Activated T-helper 2 cell treated with anti-CD3 and anti-CD28 coated beads, Interferon-gamma antibody, Interleukin-2, Interleukin-4, amounts not matched to agents 10 μg/mL and 5 μg/mL and 100 μg/mL, durations not matched to agents 14 hours and 24 hours and 36 hours (primary cell): ENCODE measurements around the gene MXI1. TPM values are rescaled to one million over a fixed set of nuclear protein-coding genes. Genes with fewer than 3 reads are reported as not detected.
A peak's percentile ranks its signal among the peaks of the same experiment; 100 is the strongest.

Experiments
- DNase-seq: peaks from one replicate; pipeline ENCODE4 v3.0.0; 2021; ENCODE audit warnings: low spot score
- H3K27ac Mint-ChIP-seq: one replicate; pipeline ENCODE4 v1.8.0; 2021; ENCODE audit warnings: mixed read lengths
- H3K27me3 Mint-ChIP-seq: one replicate; pipeline ENCODE4 v1.8.0; 2021; ENCODE audit warnings: low read depth, mixed read lengths
- H3K36me3 Mint-ChIP-seq: one replicate; pipeline ENCODE4 v1.8.0; 2021; ENCODE audit warnings: low read depth, mixed read lengths
- H3K4me1 Mint-ChIP-seq: one replicate; pipeline ENCODE4 v1.8.0; 2021; ENCODE audit warnings: low read depth, mixed read lengths
- H3K4me3 Mint-ChIP-seq: one replicate; pipeline ENCODE4 v1.8.0; 2021; ENCODE audit warnings: low read depth, mild to moderate bottlenecking, moderate library complexity, mixed read lengths
- H3K9me3 Mint-ChIP-seq: one replicate; pipeline ENCODE4 v1.8.0; 2021; ENCODE audit warnings: mixed read lengths
- intact Hi-C: fragments of 100-400 bp; cut with micrococcal nuclease; formaldehyde crosslinking; loops from one replicate; pipeline ENCODE4 v1.15.1; 2023
- total RNA-seq: library from RNA; stranded (reverse); gene quantifications from 2 replicates; pipeline ENCODE4 v1.2.3, GENCODE V29; 2022

Gene MXI1
- total RNA-seq = 12.2 and 14.6 TPM in 2 replicates

GRCh38 chr10:110207011-110207804 lies at the start of gene MXI1:
TSS of gene MXI1 (plus strand) at chr10:110207605. CDS start at chr10:110207809, 204 bp downstream.
- intact Hi-C loops = loop anchor here (1.0 to 5.0 kb wide), 3 partner anchors 69 to 285 kb away; partner anchors contain the start of gene XPNPEP1
- peak within 1 kb of the TSS; percentile 87 for H3K27ac Mint-ChIP-seq
- peaks cover 42% of the 10 kb centered on the region for H3K27me3 Mint-ChIP-seq
- peaks cover 36% of the 10 kb centered on the region for H3K4me1 Mint-ChIP-seq
- peak within 1 kb of the TSS; percentile 87 for H3K4me3 Mint-ChIP-seq
- no peaks in the 10 kb centered on the region for H3K9me3 Mint-ChIP-seq
- no peak for DNase-seq
- no peaks in the 10 kb centered on the region for H3K36me3 Mint-ChIP-seq

GRCh38 chr10:110158051-110159005 lies 49.1 kb upstream of the MXI1 start:
- Mint-ChIP-seq H3K4me1 (peaks cover 30% of the 10 kb centered on the region), H3K27ac (no peak overlapping the region), H3K9me3 (no peaks in the 10 kb centered on the region), H3K27me3 (peaks cover 75% of the 10 kb centered on the region), H3K36me3 (no peaks in the 10 kb centered on the region), H3K4me3 (no peak overlapping the region)
- intact Hi-C loops = no loop called here
- no peak for DNase-seq

DNA sequence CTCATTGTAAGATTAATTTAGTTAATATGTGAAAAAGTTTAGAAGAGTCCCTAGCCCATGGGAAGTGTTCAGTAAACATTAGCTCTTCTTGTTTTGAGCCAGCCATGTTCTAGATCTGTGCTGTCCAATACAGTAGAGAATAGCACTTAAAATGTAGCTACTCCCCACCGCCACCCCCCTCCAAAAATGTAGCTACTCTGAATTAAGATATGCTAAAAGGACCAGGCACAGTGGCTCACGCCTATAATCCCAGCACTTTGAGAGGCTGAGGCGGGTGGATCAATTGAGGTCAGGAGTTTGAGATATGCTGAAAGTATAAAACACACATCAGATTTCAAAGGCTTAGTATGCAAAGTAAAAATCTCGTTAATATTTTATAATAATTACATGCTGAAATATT lies 47.3 kb upstream of the MXI1 start:
- no peak for DNase-seq
- peaks cover 74% of the 10 kb centered on the region for H3K27me3 Mint-ChIP-seq
- intact Hi-C loops = no loop called here
- H3K27ac Mint-ChIP-seq = no peak overlapping the region
- H3K4me3 Mint-ChIP-seq = no peak overlapping the region
- H3K9me3 Mint-ChIP-seq = no peaks in the 10 kb centered on the region
- peaks cover 23% of the 10 kb centered on the region for H3K4me1 Mint-ChIP-seq
- H3K36me3 Mint-ChIP-seq = no peaks in the 10 kb centered on the region

DNA sequence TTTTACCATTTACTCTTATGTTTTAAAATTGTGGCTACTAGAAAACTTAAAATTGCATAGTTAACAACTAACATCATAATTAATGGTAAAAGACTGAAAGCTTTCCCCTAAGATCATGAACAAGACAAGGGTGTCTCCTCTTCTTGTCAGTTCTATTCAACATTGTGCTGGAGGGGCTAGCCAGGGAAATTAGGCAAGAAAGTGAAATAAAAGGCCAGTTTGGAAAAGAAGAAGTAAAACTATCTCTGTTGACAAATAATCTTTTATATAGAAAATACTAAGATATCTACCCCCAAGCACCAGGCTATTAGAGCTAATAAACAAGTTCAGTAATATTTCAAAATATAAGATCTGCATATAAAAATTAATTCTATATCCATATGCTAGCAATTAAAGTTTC lies 46.9 kb upstream of the MXI1 start:
- intact Hi-C loops = no loop called here
- H3K27ac Mint-ChIP-seq = no peak overlapping the region
- no peak overlapping the region for H3K4me3 Mint-ChIP-seq
- H3K9me3 Mint-ChIP-seq = no peaks in the 10 kb centered on the region
- H3K36me3 Mint-ChIP-seq = no peaks in the 10 kb centered on the region
- DNase-seq = no peak
- H3K4me1 Mint-ChIP-seq = peaks cover 24% of the 10 kb centered on the region
- H3K27me3 Mint-ChIP-seq = peaks cover 76% of the 10 kb centered on the region

DNA sequence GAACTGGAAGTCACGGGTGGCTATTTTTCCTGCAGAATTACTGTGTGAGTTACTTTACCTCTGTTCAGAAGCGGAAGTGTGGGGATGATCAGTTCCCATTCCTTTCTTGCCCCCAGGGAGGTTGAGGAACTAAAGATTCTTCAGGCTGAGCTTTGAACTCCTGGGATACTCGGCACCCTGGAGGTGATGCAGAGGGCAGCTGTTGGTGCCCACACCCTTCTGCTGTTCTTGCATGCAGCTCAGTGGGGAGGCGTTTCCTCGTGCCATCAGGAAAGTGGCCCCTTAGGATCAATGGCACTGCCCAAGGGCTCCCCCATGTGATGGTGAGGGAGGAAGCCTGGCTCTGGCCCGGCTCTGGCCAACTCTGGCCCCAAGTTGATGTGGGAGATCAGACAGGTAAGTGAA lies 44.7 kb upstream of the MXI1 start:
- peaks cover 13% of the 10 kb centered on the region for H3K4me1 Mint-ChIP-seq
- no peak for DNase-seq
- H3K27me3 Mint-ChIP-seq = peaks cover 87% of the 10 kb centered on the region

DNA sequence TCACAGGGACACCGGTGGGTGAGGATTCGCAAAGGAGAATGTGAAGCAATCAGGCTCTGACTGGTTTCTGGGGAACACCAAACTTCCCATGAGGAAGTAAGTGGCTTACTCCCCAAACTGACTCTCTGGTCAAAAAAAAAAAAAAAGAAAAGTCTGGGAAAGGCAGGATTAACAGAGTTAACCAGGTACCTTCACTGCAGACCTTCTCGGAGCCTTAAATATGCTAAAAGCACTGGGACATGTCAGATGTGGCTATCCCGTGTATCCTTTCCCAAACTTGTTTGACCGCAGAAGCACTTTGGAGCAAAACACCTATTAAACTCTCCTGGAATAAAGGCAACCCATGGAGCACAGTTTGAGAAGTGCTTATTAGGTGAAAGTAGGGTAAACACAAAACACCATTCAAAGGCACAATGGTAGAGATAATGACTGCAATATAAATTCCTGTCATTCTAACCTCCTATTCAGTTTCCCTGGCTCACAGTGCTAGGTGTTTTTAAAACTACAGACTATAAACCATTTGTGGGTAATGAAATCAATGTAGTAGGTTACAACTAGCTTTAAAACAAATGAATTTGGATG lies 44.1 kb upstream of the MXI1 start:
- no peaks in the 10 kb centered on the region for H3K9me3 Mint-ChIP-seq
- peaks cover 87% of the 10 kb centered on the region for H3K27me3 Mint-ChIP-seq
- no peak overlapping the region for H3K4me3 Mint-ChIP-seq
- peaks cover 14% of the 10 kb centered on the region for H3K4me1 Mint-ChIP-seq
- no peaks in the 10 kb centered on the region for H3K36me3 Mint-ChIP-seq
- intact Hi-C loops = no loop called here
- H3K27ac Mint-ChIP-seq = no peak overlapping the region
- DNase-seq = no peak

More for the DNA sequence above, 44.7 kb upstream of the MXI1 start:
- Mint-ChIP-seq H3K4me3 (no peak overlapping the region), H3K9me3 (no peaks in the 10 kb centered on the region), H3K27ac (no peak overlapping the region), H3K36me3 (no peaks in the 10 kb centered on the region)
- intact Hi-C loops = no loop called here

- H3K27ac Mint-ChIP-seq = no peak overlapping the region
- intact Hi-C loops = no loop called here
- H3K9me3 Mint-ChIP-seq = no peaks in the 10 kb centered on the region
- no peaks in the 10 kb centered on the region for H3K36me3 Mint-ChIP-seq
- H3K4me1 Mint-ChIP-seq = peaks cover 18% of the 10 kb centered on the region
- H3K27me3 Mint-ChIP-seq = peaks cover 87% of the 10 kb centered on the region
- DNase-seq = no peak
- H3K4me3 Mint-ChIP-seq = no peak overlapping the region
Measured at GRCh38 chr10:110163841-110164240, 43.6 kb upstream of the MXI1 start.

GRCh38 chr10:110165239-110165638 lies 42.2 kb upstream of the MXI1 start:
- no peaks in the 10 kb centered on the region for H3K9me3 Mint-ChIP-seq
- DNase-seq = no peak
- intact Hi-C loops = no loop called here
- H3K27me3 Mint-ChIP-seq = peaks cover 88% of the 10 kb centered on the region
- no peaks in the 10 kb centered on the region for H3K36me3 Mint-ChIP-seq
- H3K4me3 Mint-ChIP-seq = no peak overlapping the region
- no peak overlapping the region for H3K27ac Mint-ChIP-seq
- peaks cover 20% of the 10 kb centered on the region for H3K4me1 Mint-ChIP-seq

GRCh38 chr10:110167149-110167548 lies 40.3 kb upstream of the MXI1 start:
- Mint-ChIP-seq H3K4me3 (no peak overlapping the region), H3K27me3 (peaks cover 84% of the 10 kb centered on the region), H3K4me1 (peaks cover 22% of the 10 kb centered on the region), H3K9me3 (no peaks in the 10 kb centered on the region), H3K27ac (no peak overlapping the region), H3K36me3 (no peaks in the 10 kb centered on the region)
- no peak for DNase-seq
- intact Hi-C loops = no loop called here

GRCh38 chr10:110168601-110169481 lies 38.6 kb upstream of the MXI1 start:
- intact Hi-C loops = no loop called here
- no peak overlapping the region for H3K4me3 Mint-ChIP-seq
- no peak for DNase-seq

GRCh38 chr10:110169586-110169985 lies 37.8 kb upstream of the MXI1 start:
- Mint-ChIP-seq H3K4me3 (no peak overlapping the region), H3K27me3 (peaks cover 76% of the 10 kb centered on the region), H3K36me3 (no peaks in the 10 kb centered on the region), H3K27ac (no peak overlapping the region), H3K4me1 (peaks cover 22% of the 10 kb centered on the region), H3K9me3 (no peaks in the 10 kb centered on the region)
- no peak for DNase-seq
- intact Hi-C loops = no loop called here

More at GRCh38 chr10:110168601-110169481, 38.6 kb upstream of the MXI1 start:
- no peaks in the 10 kb centered on the region for H3K36me3 Mint-ChIP-seq
- H3K4me1 Mint-ChIP-seq = peaks cover 22% of the 10 kb centered on the region
- peaks cover 79% of the 10 kb centered on the region for H3K27me3 Mint-ChIP-seq
- H3K27ac Mint-ChIP-seq = no peak overlapping the region
- no peaks in the 10 kb centered on the region for H3K9me3 Mint-ChIP-seq
